ENCODE data around the gene SHPK. TPM values are rescaled to one million over a fixed set of nuclear protein-coding genes. Genes with fewer than 3 reads are reported as not detected.

The SHPK gene
- total RNA-seq, 1 experiment from 2014 or later = 19.6 TPM

- TF ChIP-seq EZH2phosphoT487 (IDR thresholded peaks at IDR 0.05; ENCODE audit: borderline replicate concordance) (no peak), RAD21 (IDR thresholded peaks at IDR 0.05; ENCODE audit: low read depth) (no peak), JUND (IDR thresholded peaks at IDR 0.05) (no peak), TCF7L2 (IDR thresholded peaks at IDR 0.05; ENCODE audit: borderline replicate concordance, extremely low read depth, insufficient read depth, insufficient read length) (no peak), POLR2A (IDR thresholded peaks at IDR 0.05; ENCODE audit: borderline replicate concordance, extremely low read depth, insufficient read depth, insufficient read length) (no peak), ZFX (IDR thresholded peaks at IDR 0.05) (no peak)
- TF ChIP-seq, protein P1, sequence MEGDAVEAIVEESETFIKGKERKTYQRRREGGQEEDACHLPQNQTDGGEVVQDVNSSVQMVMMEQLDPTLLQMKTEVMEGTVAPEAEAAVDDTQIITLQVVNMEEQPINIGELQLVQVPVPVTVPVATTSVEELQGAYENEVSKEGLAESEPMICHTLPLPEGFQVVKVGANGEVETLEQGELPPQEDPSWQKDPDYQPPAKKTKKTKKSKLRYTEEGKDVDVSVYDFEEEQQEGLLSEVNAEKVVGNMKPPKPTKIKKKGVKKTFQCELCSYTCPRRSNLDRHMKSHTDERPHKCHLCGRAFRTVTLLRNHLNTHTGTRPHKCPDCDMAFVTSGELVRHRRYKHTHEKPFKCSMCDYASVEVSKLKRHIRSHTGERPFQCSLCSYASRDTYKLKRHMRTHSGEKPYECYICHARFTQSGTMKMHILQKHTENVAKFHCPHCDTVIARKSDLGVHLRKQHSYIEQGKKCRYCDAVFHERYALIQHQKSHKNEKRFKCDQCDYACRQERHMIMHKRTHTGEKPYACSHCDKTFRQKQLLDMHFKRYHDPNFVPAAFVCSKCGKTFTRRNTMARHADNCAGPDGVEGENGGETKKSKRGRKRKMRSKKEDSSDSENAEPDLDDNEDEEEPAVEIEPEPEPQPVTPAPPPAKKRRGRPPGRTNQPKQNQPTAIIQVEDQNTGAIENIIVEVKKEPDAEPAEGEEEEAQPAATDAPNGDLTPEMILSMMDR (IDR thresholded peaks at IDR 0.05 in 2 of 3, conservative IDR thresholded peaks at IDR 0.05 in 1 of 3; ENCODE audit: borderline replicate concordance in 1 of 3, insufficient read depth in 1 of 3, low read depth in 2 of 3, low read length in 2 of 3) = no peak
Measured at GRCh38 chr17:3645310-3645709, 9.3 kb upstream of the SHPK start (continued).

- Histone ChIP-seq H3K27ac (ENCODE audit: low read depth, low read length) (no peak overlapping the region), H3K4me3 (replicated peaks in 1 of 2; ENCODE audit: low read depth in 1 of 2, low read length in 2 of 2) (no peak overlapping the region), H3K79me2 (ENCODE audit: insufficient read depth, low read length) (no peaks in the 10 kb centered on the region), H3K9me2 (ENCODE audit: insufficient read depth) (no peaks in the 10 kb centered on the region), H3K9ac (ENCODE audit: low read length) (no peak overlapping the region), H3K9me3 (ENCODE audit: control insufficient read depth in 1 of 2, insufficient read depth in 1 of 2, low read depth in 1 of 2, low read length in 2 of 2) (no peaks in the 10 kb centered on the region), H3K36me3 (ENCODE audit: control insufficient read depth in 1 of 2, insufficient read depth in 2 of 2, low read length in 2 of 2) (no peaks in the 10 kb centered on the region; a peak in 1 of 4 replicates), H3K4me1 (ENCODE audit: control insufficient read depth in 1 of 2, insufficient read depth in 2 of 2, low read length in 2 of 2) (no peaks in the 10 kb centered on the region), H2AFZ (ENCODE audit: low read depth, low read length, poor library complexity, severe bottlenecking) (no peak overlapping the region), H3K4me2 (ENCODE audit: low read length) (no peak overlapping the region), H4K20me1 (ENCODE audit: insufficient read depth) (no peaks in the 10 kb centered on the region), H3K27me3 (ENCODE audit: insufficient read depth, low read length) (no peaks in the 10 kb centered on the region)
- BruUV-seq (replicated peaks) = no TSS peak
- ChIA-PET CTCF (interaction anchor here (1.1 kb wide), 1 partner anchor 107 kb away, joined by 3 read pairs; no protein-coding TSS in a partner anchor), RAD21 (ENCODE audit: low non-redundant PET in 1 of 2, low total read pairs in 2 of 2, uncharacterized antibody in 2 of 2, unreplicated experiment in 2 of 2) (no interaction called here), POLR2A (no interaction called here)
- intact Hi-C loops (cut with micrococcal nuclease) = no loop called here
- ATAC-seq = no peak
- no peak for DNase-seq (ENCODE audit: low read depth, low spot score)
- TF ChIP-seq POLR2A (IDR thresholded peaks at IDR 0.05; ENCODE audit: borderline replicate concordance, extremely low read depth, insufficient read depth, insufficient read length) (no peak), CEBPB (IDR thresholded peaks at IDR 0.05; ENCODE audit: low read depth) (no peak), SP1 (IDR thresholded peaks at IDR 0.05; ENCODE audit: low read depth) (no peak), ZFX (IDR thresholded peaks at IDR 0.05) (no peak), SRF (IDR thresholded peaks at IDR 0.05; ENCODE audit: low read depth) (no peak), YY1 (IDR thresholded peaks at IDR 0.05; ENCODE audit: extremely low read depth, insufficient replicate concordance, low read depth, low read length) (no peak), JUND (IDR thresholded peaks at IDR 0.05) (no peak), ELF1 (IDR thresholded peaks at IDR 0.05; ENCODE audit: borderline replicate concordance, low read depth) (no peak), SIN3A (IDR thresholded peaks at IDR 0.05; ENCODE audit: low read depth) (no peak), RAD21 (IDR thresholded peaks at IDR 0.05; ENCODE audit: low read depth) (no peak), EGR1 (IDR thresholded peaks at IDR 0.05; ENCODE audit: low read depth) (no peak), POLR2AphosphoS5 (IDR thresholded peaks at IDR 0.05; ENCODE audit: low read depth, low read length) (no peak), TCF7L2 (IDR thresholded peaks at IDR 0.05; ENCODE audit: borderline replicate concordance, extremely low read depth, insufficient read depth, insufficient read length) (no peak), MAX (IDR thresholded peaks at IDR 0.05) (no peak), ATF3 (IDR thresholded peaks at IDR 0.05) (no peak), CBX3 (IDR thresholded peaks at IDR 0.05; ENCODE audit: low read depth) (no peak), EZH2phosphoT487 (IDR thresholded peaks at IDR 0.05; ENCODE audit: borderline replicate concordance) (no peak)
- TF ChIP-seq, protein P2, sequence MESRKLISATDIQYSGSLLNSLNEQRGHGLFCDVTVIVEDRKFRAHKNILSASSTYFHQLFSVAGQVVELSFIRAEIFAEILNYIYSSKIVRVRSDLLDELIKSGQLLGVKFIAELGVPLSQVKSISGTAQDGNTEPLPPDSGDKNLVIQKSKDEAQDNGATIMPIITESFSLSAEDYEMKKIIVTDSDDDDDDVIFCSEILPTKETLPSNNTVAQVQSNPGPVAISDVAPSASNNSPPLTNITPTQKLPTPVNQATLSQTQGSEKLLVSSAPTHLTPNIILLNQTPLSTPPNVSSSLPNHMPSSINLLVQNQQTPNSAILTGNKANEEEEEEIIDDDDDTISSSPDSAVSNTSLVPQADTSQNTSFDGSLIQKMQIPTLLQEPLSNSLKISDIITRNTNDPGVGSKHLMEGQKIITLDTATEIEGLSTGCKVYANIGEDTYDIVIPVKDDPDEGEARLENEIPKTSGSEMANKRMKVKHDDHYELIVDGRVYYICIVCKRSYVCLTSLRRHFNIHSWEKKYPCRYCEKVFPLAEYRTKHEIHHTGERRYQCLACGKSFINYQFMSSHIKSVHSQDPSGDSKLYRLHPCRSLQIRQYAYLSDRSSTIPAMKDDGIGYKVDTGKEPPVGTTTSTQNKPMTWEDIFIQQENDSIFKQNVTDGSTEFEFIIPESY (IDR thresholded peaks at IDR 0.05; ENCODE audit: extremely low read depth, insufficient replicate concordance, low read length) = no peak
- TF ChIP-seq, protein P1 (IDR thresholded peaks at IDR 0.05 in 2 of 3, conservative IDR thresholded peaks at IDR 0.05 in 1 of 3; ENCODE audit: borderline replicate concordance in 1 of 3, insufficient read depth in 1 of 3, low read depth in 2 of 3, low read length in 2 of 3) = no peak
Measured at GRCh38 chr17:3643889-3644349, 7.9 kb upstream of the SHPK start.

All from HCT116 (cell line).